Thyroid gland (tissue), 4 donors: ENCODE results near the gene PFN3.

ENCODE experiments used
- POLR2A ChIP-seq, 2 donors: fragments of 450-650 bp; IDR thresholded peaks; one replicate each; pipeline ENCODE4 v1.6.1; 2017; ENCODE audit warnings: antibody characterized with exemption in 2 of 2, mild to moderate bottlenecking in 2 of 2, moderate library complexity in 1 of 2
- TF ChIP-seq, protein P1 (sequence below), 6 experiments: fragments of 200-600 bp in 3 of 6; fragments of 450-650 bp in 3 of 6; sonication (generic) in 3 of 6; IDR thresholded peaks; one replicate each; pipeline ENCODE4 v1.5.1; 2016 to 2019; ENCODE audit warnings: antibody characterized with exemption in 6 of 6, mild to moderate bottlenecking in 2 of 6, inconsistent platforms in 1 of 6, moderate library complexity in 1 of 6

DNA sequence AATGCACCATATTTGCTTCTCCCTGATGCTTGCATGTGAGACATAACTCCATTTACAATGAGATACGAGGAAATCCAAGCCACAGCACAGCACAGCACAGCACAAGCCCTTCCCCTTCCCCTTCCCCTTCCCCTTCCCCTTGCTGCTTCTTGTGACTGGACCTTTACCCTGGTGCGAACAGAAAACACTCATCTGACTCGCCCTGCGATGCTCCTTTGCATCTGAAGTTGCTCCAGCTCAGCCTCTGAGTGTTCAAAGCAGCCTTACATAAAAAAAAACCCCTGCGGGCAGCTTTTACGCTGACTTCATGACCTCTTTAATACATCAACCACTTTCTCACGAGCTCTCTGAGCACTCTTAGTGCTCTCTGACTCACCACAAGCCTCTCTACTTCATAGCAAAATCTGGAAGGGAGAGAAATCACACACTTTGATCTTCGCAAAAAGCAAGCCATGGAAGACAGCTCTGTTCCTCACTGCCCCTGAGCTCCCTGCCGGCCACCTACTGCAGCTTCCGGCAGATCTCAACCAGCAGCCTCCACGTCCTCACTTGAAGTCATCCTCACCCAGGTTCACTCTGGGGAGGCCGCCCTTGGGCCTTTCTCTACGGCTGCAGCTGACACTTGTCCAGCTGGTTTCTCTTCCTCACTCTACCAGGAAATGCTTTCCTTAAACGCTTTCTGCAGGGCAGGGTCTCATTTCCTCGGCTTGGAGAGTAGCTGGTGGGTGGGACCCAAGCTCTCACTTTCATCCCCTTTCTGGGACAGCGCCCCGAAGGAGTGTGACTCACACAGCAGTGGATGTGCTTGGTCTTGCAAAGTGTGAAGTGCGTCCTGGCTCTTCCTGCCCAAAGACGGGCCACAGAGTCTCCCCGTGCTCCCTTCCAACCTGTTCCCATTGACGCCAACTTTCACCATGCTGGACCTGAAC lies 11.0 kb downstream of the PFN3 start:
- TF ChIP-seq POLR2A (IDR thresholded peaks at IDR 0.05) = no peak
- TF ChIP-seq, protein P1, sequence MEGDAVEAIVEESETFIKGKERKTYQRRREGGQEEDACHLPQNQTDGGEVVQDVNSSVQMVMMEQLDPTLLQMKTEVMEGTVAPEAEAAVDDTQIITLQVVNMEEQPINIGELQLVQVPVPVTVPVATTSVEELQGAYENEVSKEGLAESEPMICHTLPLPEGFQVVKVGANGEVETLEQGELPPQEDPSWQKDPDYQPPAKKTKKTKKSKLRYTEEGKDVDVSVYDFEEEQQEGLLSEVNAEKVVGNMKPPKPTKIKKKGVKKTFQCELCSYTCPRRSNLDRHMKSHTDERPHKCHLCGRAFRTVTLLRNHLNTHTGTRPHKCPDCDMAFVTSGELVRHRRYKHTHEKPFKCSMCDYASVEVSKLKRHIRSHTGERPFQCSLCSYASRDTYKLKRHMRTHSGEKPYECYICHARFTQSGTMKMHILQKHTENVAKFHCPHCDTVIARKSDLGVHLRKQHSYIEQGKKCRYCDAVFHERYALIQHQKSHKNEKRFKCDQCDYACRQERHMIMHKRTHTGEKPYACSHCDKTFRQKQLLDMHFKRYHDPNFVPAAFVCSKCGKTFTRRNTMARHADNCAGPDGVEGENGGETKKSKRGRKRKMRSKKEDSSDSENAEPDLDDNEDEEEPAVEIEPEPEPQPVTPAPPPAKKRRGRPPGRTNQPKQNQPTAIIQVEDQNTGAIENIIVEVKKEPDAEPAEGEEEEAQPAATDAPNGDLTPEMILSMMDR (IDR thresholded peaks at IDR 0.05) = no peak
